ENCODE results near the gene CARD11.
"Not testable (repeated sequence)": the region's sequence is repeated elsewhere in the genome, so short reads cannot be mapped to it uniquely, and the experiment has no call there.

The CARD11 gene

DNA sequence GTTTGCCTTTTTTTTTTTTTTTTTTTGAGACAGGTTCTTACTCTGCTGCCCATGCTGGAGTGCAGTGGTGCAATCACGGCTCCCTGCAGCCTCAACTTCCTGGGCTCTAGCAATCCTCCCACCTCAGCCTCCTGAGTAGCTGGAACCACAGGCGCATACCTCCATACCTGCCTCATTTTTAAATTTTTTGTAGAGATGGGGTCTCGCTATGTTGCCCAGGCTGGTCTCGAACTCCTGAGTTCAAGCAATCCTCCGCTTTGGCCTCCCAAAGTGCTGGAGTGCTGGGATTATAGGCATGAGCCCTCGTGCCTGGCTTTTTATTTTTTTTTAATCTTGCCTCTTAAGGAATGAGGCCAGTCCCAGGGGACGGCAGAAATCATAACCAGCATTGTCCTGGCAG is 5.7 kb downstream of the CARD11 start:
- Mint-ChIP-seq H3K4me3 (peak overlapping the region; percentile 11), H3K27ac (peak overlapping the region; percentile 95), H3K4me1 (peaks cover 85% of the 10 kb centered on the region), H3K36me3 (peaks cover 84% of the 10 kb centered on the region)
- not testable (repeated sequence) for DNase-seq (ENCODE audit: low spot score in 2 of 2); ATAC-seq; H3K9me3 Mint-ChIP-seq

DNA sequence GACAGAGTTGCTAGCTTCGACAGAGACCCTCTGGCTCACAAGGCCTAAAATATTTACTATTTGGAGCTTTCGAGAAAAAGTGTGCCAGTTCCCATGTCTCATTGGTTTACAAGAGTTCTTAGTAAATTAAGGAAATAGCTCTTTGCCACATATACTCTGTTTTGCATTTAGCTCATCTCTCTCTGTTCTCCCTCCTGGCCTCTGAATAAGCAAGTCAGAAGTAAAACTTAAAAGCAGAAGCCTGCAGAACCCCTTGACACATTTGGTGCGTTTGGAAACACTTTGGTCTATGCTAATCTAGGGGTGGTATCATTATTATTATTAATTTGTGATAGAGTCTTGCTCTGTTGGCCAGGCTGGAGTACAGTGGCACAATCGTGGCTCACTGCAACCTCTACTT is 6.4 kb downstream of the CARD11 start:
- Mint-ChIP-seq H3K4me1 (peaks cover 85% of the 10 kb centered on the region), H3K4me3 (no peak overlapping the region), H3K9me3 (no peaks in the 10 kb centered on the region), H3K27ac (peak overlapping the region; percentile 95), H3K36me3 (peaks cover 88% of the 10 kb centered on the region)
- no peak for DNase-seq (ENCODE audit: low spot score in 2 of 2)
- no peak for ATAC-seq

DNA sequence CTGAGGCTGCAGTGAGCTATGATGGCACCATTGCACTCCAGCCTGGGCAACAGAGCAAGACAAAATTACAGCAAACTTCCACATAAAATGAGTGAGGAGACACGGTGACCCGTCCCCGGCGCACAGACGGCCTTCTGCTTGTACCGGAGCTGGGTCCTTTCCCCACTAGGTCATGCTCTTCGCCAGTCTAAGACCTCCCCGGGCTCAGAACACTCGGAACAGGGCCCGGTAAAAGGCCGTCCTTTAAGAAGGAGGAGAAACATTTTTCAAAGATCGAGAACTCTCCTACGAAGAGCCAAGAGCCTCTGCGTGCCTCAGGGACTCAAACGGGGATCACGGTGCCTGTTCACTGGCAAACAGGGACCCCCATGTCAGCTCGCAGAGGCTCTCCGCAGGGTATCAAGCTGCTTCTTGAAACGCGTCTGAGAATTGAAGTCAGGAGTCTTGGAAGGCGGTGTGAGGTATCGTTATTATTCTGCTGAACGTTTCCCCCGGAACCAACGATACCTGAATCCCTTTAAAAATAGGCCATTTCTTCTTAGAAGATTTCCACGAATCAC is 9.0 kb downstream of the CARD11 start:
- Mint-ChIP-seq H3K4me3 (no peak overlapping the region), H3K36me3 (peaks cover 89% of the 10 kb centered on the region), H3K4me1 (peaks cover 71% of the 10 kb centered on the region), H3K9me3 (no peaks in the 10 kb centered on the region), H3K27ac (peak overlapping the region; percentile 82)
- ATAC-seq (no peak), DNase-seq (ENCODE audit: low spot score in 2 of 2) (no peak)

DNA sequence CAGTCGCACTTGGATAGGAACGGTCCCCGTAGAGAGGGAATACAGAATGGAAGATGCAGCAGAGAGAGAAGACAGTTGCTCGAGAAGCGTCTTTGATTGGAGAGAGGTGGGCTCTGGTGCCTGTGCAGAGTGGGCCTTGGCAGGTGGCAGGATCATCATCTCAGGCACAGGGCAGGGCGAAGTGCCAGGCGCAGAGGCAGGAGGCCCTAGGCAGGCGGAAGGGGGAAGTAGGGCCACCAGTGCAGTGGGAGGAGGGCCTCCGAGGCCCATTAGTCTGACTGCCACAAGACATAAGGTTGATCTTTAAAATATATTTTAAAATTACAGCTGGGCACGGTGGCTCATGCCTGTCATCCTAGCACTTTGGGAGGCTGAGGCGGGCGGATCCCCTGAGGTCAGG is 10.1 kb downstream of the CARD11 start:
- ATAC-seq (no peak), DNase-seq (ENCODE audit: low spot score in 2 of 2) (no peak)
- Mint-ChIP-seq H3K27ac (peak overlapping the region; percentile 46), H3K4me1 (peaks cover 72% of the 10 kb centered on the region), H3K9me3 (no peaks in the 10 kb centered on the region), H3K4me3 (no peak overlapping the region), H3K36me3 (peaks cover 91% of the 10 kb centered on the region)

DNA sequence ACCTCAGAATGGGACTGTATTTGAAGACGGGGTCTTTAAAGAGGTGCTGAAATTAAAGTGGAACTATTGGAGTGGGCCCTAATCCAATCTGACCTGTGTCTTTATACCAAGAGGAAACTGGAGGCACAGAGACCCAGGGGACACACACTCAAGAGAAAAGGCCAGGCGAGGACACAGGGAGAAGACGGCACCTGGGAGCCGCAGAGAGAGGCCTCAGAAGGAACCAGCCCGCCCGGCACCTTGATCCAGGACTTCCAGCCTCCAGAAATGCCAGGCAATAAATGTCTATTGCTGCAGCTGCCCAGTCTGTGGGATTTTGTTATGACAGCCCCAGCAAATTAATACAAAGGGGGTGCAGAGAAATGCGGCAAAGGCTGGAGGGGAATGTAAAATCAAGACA is 10.5 kb downstream of the CARD11 start:
- Mint-ChIP-seq H3K4me3 (no peak overlapping the region), H3K36me3 (peaks cover 91% of the 10 kb centered on the region)

DNA sequence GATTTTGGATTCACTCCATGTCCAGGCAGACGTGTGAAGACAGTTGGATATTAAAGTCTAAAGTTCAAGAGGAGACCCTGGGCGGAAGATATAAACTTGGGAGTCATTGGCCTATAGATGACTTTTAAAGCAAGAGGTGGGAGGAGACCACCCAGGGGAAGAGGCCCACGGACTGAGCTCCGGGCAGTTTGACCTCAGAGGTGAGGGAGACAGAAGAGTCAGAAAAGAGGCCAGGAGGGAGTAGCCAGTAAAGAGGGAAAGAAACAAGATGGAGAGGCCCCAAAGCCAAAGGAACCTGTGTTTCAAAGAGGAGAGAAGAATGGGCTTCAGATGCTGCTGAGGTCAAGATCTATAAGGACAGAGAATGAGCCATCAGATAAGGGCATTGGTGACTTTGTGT is 11.4 kb downstream of the CARD11 start:
- Mint-ChIP-seq H3K27ac (peak overlapping the region; percentile 46), H3K4me3 (no peak overlapping the region), H3K9me3 (no peaks in the 10 kb centered on the region), H3K36me3 (peaks cover 92% of the 10 kb centered on the region), H3K4me1 (peaks cover 72% of the 10 kb centered on the region)
- DNase-seq (ENCODE audit: low spot score in 2 of 2) (no peak), ATAC-seq (no peak)

More for the DNA sequence above, 10.5 kb downstream of the CARD11 start:
- DNase-seq (ENCODE audit: low spot score in 2 of 2) (no peak), ATAC-seq (no peak)
- no peaks in the 10 kb centered on the region for H3K9me3 Mint-ChIP-seq
- peak overlapping the region; percentile 46 for H3K27ac Mint-ChIP-seq
- H3K4me1 Mint-ChIP-seq, result peaks cover 72% of the 10 kb centered on the region

DNA sequence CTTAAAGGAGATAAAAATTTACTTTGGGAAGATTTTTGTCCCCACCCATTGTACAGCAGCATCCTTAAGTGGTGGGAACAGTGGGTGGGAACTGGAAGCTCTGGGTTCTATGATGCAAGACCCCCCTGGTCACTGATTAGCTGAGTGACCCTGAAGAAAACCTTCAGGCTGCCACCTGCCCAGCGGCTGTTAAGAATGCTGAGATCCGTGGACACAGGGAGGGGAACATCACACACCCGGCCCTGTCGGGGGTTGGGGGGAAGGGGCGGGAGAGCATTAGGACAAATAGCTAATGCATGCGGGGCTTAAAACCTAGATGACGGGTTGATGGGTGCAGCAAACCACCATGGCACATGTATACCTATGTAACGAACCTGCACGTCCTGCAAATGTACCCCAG is 14.5 kb downstream of the CARD11 start:
- Mint-ChIP-seq H3K4me3 (peak overlapping the region; percentile 74), H3K27ac (peak overlapping the region; percentile 97), H3K36me3 (peaks cover 85% of the 10 kb centered on the region), H3K9me3 (peaks cover 3% of the 10 kb centered on the region), H3K4me1 (peaks cover 64% of the 10 kb centered on the region)
- ATAC-seq (no peak), DNase-seq (ENCODE audit: low spot score in 2 of 2) (no peak)

DNA sequence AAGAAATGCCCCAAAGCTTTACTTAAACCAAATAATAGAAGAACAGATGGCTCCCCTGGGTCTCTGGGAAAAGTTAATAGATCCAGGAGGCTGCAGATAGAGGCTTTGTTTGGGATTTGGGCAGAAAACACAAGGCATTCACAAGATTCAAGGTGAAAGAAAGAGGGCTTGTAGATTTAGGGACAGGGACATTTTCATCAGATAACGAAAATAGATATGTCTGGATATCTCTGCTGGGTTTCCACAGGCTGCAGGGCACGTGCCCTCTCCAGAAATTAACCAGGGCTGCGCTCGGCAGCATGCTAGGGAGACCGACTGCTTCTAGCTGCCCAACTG is 14.9 kb downstream of the CARD11 start:
- Mint-ChIP-seq H3K4me3 (peak overlapping the region; percentile 74), H3K27ac (peak overlapping the region; percentile 97)

DNA sequence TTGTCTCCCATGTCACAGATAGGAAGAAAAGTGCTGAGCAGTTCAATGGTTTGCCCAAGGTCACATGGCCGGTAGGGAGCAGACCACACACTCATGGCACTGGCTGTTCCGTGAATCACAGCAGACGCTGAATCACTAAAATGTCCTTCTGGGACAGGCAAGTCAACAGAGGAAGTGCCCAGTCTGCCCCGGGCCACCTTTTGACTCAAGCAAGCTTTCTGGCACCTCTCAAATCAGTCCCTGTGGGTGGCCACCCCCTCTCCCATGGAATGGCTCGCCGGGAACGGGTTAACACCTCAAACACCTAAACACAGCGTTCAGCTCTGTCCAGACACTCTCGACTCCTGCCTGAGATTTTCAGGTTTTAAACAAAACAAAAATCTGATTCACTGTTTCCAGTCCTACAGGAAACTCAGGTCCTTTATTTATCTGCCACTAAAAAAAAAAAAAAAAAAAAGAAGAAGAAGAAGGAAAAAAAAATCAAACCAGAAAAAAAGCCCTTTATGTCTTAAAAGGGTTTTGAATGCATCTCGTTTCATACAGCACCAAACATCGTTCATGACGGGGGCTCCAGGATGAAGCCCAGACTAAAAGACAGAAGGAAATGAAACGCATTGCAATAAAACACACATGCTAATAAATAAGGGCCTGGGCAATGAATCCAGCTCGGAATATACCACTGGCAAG is 15.5 kb downstream of the CARD11 start:
- Mint-ChIP-seq H3K4me1 (peaks cover 63% of the 10 kb centered on the region), H3K9me3 (peaks cover 3% of the 10 kb centered on the region), H3K4me3 (peak overlapping the region; percentile 74), H3K27ac (peak overlapping the region; percentile 97), H3K36me3 (peaks cover 86% of the 10 kb centered on the region)
- peak; percentile 14 to 61 for DNase-seq (ENCODE audit: low spot score in 2 of 2)
- ATAC-seq, result peak; percentile 96

More for the DNA sequence above, 14.9 kb downstream of the CARD11 start:
- Mint-ChIP-seq H3K9me3 (peaks cover 3% of the 10 kb centered on the region), H3K36me3 (peaks cover 87% of the 10 kb centered on the region), H3K4me1 (peaks cover 68% of the 10 kb centered on the region)
- ATAC-seq (no peak), DNase-seq (ENCODE audit: low spot score in 2 of 2) (no peak)

DNA sequence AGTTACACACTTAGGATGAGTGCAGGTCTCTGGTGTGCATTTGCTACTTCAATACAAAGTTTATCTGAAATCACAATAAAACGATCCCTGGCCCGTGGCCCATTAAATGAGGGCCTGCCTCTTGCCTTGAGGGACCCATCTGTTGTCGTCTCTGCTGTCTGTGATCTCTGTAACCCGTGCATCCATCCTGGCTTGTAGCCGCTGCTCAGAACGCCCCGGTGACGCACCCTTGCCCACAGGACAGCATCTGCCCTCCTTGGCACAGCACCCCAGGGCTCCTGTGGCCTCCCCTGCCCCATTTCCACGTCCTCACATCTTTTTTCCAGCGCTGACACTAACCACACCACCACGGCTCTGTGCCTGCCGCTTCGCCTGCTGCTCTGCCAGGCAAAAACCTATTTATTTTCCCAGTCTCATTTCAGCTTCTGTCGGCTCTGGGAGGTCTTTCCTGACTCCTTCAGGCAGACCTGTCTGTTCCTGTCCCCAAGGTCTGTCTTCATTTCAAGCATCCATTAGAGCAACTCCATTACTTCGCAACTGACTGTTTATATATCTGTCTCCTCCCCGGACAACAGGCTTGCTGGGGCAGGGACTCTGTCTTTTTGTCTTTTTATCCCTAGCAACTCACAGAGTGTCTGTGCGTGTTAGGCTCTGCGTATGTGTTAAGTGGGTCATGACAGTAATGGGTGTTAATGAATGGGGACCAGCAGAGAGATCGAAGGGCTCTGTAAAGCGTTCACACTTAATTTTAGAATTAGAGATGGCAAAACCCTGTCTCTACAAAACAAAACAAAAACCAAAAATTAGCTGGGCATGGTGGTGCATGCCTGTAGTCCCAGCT is 16.4 kb downstream of the CARD11 start:
- no peak for DNase-seq (ENCODE audit: low spot score in 2 of 2)
- Mint-ChIP-seq H3K36me3 (peaks cover 82% of the 10 kb centered on the region), H3K27ac (peak overlapping the region; percentile 97), H3K4me3 (peak overlapping the region; percentile 74), H3K9me3 (peaks cover 3% of the 10 kb centered on the region), H3K4me1 (peaks cover 54% of the 10 kb centered on the region)
- ATAC-seq, result no peak

DNA sequence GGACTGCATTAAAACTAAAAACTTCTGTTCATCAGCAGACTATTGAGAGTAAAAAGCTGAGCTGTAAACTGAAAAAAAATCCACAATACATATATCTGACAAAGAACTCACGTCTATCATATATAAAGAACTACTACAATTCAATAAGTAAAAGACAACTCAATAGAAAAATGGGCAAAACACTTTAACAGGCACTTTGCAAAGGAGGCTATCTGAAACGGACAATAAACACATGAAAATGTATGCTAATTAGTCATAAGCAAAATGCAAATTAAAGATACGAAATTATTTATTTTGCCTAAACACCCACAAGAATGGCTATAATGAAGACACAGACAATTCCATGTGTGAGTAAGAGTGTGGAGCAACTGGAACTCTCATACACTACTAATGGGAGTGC is 18.1 kb downstream of the CARD11 start:
- no peak for DNase-seq (ENCODE audit: low spot score in 2 of 2)
- peaks cover 59% of the 10 kb centered on the region for H3K4me1 Mint-ChIP-seq
- no peak for ATAC-seq
- peaks cover 17% of the 10 kb centered on the region for H3K9me3 Mint-ChIP-seq
- no peak overlapping the region for H3K27ac Mint-ChIP-seq
- peaks cover 83% of the 10 kb centered on the region for H3K36me3 Mint-ChIP-seq
- H3K4me3 Mint-ChIP-seq, result no peak overlapping the region

DNA sequence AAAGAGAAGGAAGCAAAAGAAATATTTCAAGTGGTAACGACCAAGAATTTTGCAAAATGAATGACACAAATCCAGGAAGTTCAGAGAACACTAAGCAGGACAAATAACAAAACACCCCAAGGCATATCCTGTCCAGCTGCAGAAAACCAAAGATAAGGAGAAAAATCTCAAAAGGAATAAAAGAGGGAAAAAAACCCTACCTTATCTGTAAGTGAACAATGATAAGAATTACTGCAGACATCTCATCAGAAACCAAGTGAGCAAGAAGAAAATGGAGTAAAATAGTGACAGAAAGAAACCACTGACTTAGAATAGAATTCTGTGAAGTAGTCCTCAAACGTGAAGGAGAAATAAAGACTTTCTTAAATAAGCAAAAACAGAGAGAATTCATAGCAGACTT is 21.8 kb downstream of the CARD11 start:
- DNase-seq (ENCODE audit: low spot score in 2 of 2), result no peak
- H3K4me3 Mint-ChIP-seq, result no peak overlapping the region

DNA sequence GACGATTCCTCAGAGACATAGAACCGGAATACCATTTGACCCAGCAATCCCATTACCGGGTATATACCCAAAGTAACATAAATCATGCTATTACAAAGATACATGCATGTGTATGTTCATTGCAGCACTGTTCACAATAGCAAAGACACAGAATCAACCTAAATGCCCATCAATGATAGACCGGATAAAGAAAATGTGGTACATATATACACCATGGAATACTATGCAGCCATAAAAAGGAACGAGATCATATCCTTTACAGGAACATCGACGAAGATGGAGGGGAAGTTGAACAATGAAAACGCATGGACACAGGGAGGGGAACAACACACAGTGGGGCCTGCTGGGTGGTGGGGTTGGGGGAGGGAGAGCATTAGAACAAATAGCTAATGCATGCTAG is 22.4 kb downstream of the CARD11 start:
- H3K27ac Mint-ChIP-seq, H3K4me3 Mint-ChIP-seq: not testable (repeated sequence)

More for the DNA sequence above, 21.8 kb downstream of the CARD11 start:
- H3K9me3 Mint-ChIP-seq, result peaks cover 25% of the 10 kb centered on the region
- peaks cover 85% of the 10 kb centered on the region for H3K36me3 Mint-ChIP-seq
- no peak overlapping the region for H3K27ac Mint-ChIP-seq
- ATAC-seq, result no peak
- peaks cover 45% of the 10 kb centered on the region for H3K4me1 Mint-ChIP-seq

DNA sequence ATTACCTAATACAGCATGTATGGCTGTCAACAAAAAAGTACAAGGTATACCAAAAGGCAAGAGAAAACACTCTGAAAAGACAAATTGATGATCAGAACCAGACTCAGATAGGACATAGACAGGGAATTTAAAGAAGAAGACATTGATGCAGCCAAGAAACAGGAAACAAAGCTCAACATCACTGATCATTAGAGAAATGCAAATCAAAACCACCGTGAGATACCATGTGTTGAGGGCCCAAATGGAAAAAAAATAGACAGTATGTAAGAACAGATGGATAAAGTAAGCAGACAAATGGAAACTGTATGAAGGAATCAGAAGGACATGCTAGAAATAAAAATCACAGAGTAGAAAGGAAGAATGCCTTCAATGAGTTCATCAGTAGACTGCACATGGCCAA is 23.3 kb downstream of the CARD11 start:
- H3K9me3 Mint-ChIP-seq, result peaks cover 22% of the 10 kb centered on the region
- peaks cover 83% of the 10 kb centered on the region for H3K36me3 Mint-ChIP-seq
- no peak for DNase-seq (ENCODE audit: low spot score in 2 of 2)
- no peak overlapping the region for H3K4me3 Mint-ChIP-seq
- peak overlapping the region; percentile 9 for H3K27ac Mint-ChIP-seq
- peaks cover 50% of the 10 kb centered on the region for H3K4me1 Mint-ChIP-seq
- no peak for ATAC-seq

More for the DNA sequence above, 22.4 kb downstream of the CARD11 start:
- Mint-ChIP-seq H3K36me3 (peaks cover 86% of the 10 kb centered on the region), H3K4me1 (peaks cover 46% of the 10 kb centered on the region), H3K9me3 (peaks cover 25% of the 10 kb centered on the region)
- ATAC-seq; DNase-seq (ENCODE audit: low spot score in 2 of 2): not testable (repeated sequence)

DNA sequence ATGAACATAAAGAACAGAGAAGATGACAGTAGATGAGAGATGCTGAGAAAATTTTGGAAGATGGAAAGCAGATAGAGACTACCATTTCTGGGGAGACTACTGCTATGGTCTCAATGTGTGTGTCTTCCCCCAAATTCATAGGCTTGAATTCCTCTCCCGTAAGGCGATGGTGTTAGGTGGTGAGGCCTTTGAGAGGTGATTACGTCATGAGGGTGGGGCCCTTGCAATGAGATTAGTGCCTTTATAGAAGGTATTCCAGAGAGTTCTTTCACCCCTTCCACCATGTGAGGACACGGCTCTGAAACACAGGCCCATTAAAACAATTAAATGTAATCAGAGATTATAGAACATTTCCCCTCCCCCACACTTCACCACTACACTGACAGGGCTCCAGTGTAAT is 23.9 kb downstream of the CARD11 start:
- Mint-ChIP-seq H3K4me1 (peaks cover 49% of the 10 kb centered on the region), H3K9me3 (peaks cover 22% of the 10 kb centered on the region), H3K4me3 (no peak overlapping the region), H3K27ac (peak overlapping the region; percentile 76), H3K36me3 (peaks cover 83% of the 10 kb centered on the region)
- no peak for DNase-seq (ENCODE audit: low spot score in 2 of 2)
- no peak for ATAC-seq

Data from stimulated activated effector memory CD8-positive, alpha-beta T cell treated with anti-CD3 and anti-CD28 coated beads, Interleukin-12 subunit alpha, Interleukin-12 subunit beta, amount 100 ng/mL, for 72 hours (primary cell).